PFSK-1 (cell line): ENCODE results near the gene SSUH2.

Experiments used
- POLR2AphosphoS5 ChIP-seq: IDR thresholded peaks from 2 replicates; pipeline ENCODE4 v1.6.1; 2012; ENCODE audit warnings: low read depth, mild to moderate bottlenecking, control low read depth, low read length, moderate library complexity
- REST ChIP-seq, 2 experiments: IDR thresholded peaks; 2 replicates each; pipeline versions ENCODE4 v1.6.1 to v1.8.0; 2011 to 2012; ENCODE audit warnings: low read depth in 2 of 2, low read length in 2 of 2, control low read depth in 1 of 2, inconsistent platforms in 1 of 2, mild to moderate bottlenecking in 1 of 2, moderate library complexity in 1 of 2; ENCODE audit not compliant: insufficient read depth in 1 of 2
- SIN3A ChIP-seq: IDR thresholded peaks from 2 replicates; pipeline ENCODE4 v1.6.1; 2012; ENCODE audit warnings: mild to moderate bottlenecking, low read length, moderate library complexity, borderline replicate concordance; ENCODE audit not compliant: insufficient read depth
- TAF1 ChIP-seq: IDR thresholded peaks from 2 replicates; pipeline ENCODE4 v1.6.1; 2012; ENCODE audit warnings: low read length, control low read depth, borderline replicate concordance; ENCODE audit not compliant: insufficient read depth

- TF ChIP-seq TAF1 (no peak), REST (IDR thresholded peaks at IDR 0.05; ENCODE audit: insufficient read depth in 1 of 2, low read depth in 2 of 2, low read length in 2 of 2) (no peak), POLR2AphosphoS5 (no peak), SIN3A (no peak)
Observed at GRCh38 chr3:8574670-8575322, 69.8 kb downstream of the SSUH2 start.
